DMS114 treated with DMSO at 0.1 percent for 48 hours (cell line): ENCODE measurements around the gene CASQ2.

Source experiments
- DNase-seq: peaks from one replicate; lab custom pipeline; 2025; ENCODE audit not compliant: unreplicated experiment; lab: John Stamatoyannopoulos, UW

The CASQ2 gene

GRCh38 chr1:115732316-115732715 lies 36.2 kb downstream of the CASQ2 start:
- no peak for DNase-seq

- DNase-seq = no peak
These were observed 38.8 kb downstream of the CASQ2 start for GRCh38 chr1:115729756-115730155.

GRCh38 chr1:115728341-115728740 lies 40.2 kb downstream of the CASQ2 start:
- DNase-seq = no peak

- no peak for DNase-seq
These were observed 40.7 kb downstream of the CASQ2 start for GRCh38 chr1:115727706-115728249.

GRCh38 chr1:115726570-115726969 lies 41.9 kb downstream of the CASQ2 start:
- no peak for DNase-seq

GRCh38 chr1:115726161-115726560 lies 42.4 kb downstream of the CASQ2 start:
- DNase-seq = no peak

GRCh38 chr1:115725600-115725999 lies 42.9 kb downstream of the CASQ2 start:
- DNase-seq = no peak

- DNase-seq = no peak
These were observed 44.8 kb downstream of the CASQ2 start for GRCh38 chr1:115723756-115724155.

GRCh38 chr1:115722221-115722620 lies 46.3 kb downstream of the CASQ2 start:
- DNase-seq = no peak

GRCh38 chr1:115719285-115719684 lies 49.2 kb downstream of the CASQ2 start:
- no peak for DNase-seq

- DNase-seq = no peak
These were observed 50.3 kb downstream of the CASQ2 start for GRCh38 chr1:115718011-115718754.

- DNase-seq = no peak
These were observed 51.0 kb downstream of the CASQ2 start for GRCh38 chr1:115717541-115717940.

- DNase-seq = no peak
These were observed 53.9 kb downstream of the CASQ2 start for GRCh38 chr1:115714572-115715141.

- DNase-seq = no peak
These were observed 54.6 kb downstream of the CASQ2 start for GRCh38 chr1:115713906-115714305.

GRCh38 chr1:115712911-115713609 lies 55.5 kb downstream of the CASQ2 start:
- no peak for DNase-seq

GRCh38 chr1:115710859-115711624 lies 57.5 kb downstream of the CASQ2 start:
- no peak for DNase-seq

GRCh38 chr1:115706587-115707425 lies 61.7 kb downstream of the CASQ2 start:
- DNase-seq = peak; percentile 36

- DNase-seq = no peak
These were observed 62.6 kb downstream of the CASQ2 start for GRCh38 chr1:115705963-115706362.

- no peak for DNase-seq
These were observed 63.2 kb downstream of the CASQ2 start for GRCh38 chr1:115705085-115705951.
